Measurements from ENCODE around the gene TNPO1. TPM values are rescaled to one million over a fixed set of nuclear protein-coding genes. Genes with fewer than 3 reads are reported as not detected.

The TNPO1 gene
- total and polyA plus RNA-seq, 2 of the 13 experiments (the other 11 are each of a cell fraction or from before 2014, with no cell fraction given): 26.7 to 123 TPM

GRCh38 chr5:72847989-72848473 lies 31.6 kb downstream of the TNPO1 start (continued):
- TF ChIP-seq KMT2A (CRISPR knock-in tag; IDR thresholded peaks at IDR 0.05) (peak; percentile 93), ZNF446 (CRISPR knock-in tag; IDR thresholded peaks at IDR 0.05) (no peak), NFKBIZ (CRISPR knock-in tag; IDR thresholded peaks at IDR 0.05) (no peak), KLF9 (CRISPR knock-in tag; IDR thresholded peaks at IDR 0.05; ENCODE audit: low read depth) (no peak), ZNF816 (CRISPR knock-in tag; IDR thresholded peaks at IDR 0.05; ENCODE audit: borderline replicate concordance) (0 out of 2 replicates have a peak, but pooled peaks have one; percentile 63), SAP130 (CRISPR knock-in tag; IDR thresholded peaks at IDR 0.05; ENCODE audit: low read depth) (peak; percentile 86), SP140L (CRISPR knock-in tag; IDR thresholded peaks at IDR 0.05; ENCODE audit: borderline replicate concordance) (0 out of 2 replicates have a peak, but pooled peaks have one; percentile 31), CREM (IDR thresholded peaks at IDR 0.05) (peak; percentile 34; the same call in 1 of the 2 replicates), CREM (CRISPR knock-in tag; IDR thresholded peaks at IDR 0.05) (no peak), ZNF24 (IDR thresholded peaks at IDR 0.05) (no peak), SNAPC2 (CRISPR knock-in tag; IDR thresholded peaks at IDR 0.05) (0 out of 2 replicates have a peak, but pooled peaks have one; percentile 51), ZNF234 (CRISPR knock-in tag; conservative IDR thresholded peaks at IDR 0.05) (0 out of 2 replicates have a peak, but pooled peaks have one; percentile 79), ZNF570 (CRISPR knock-in tag; IDR thresholded peaks at IDR 0.05; ENCODE audit: borderline replicate concordance) (no peak), SP5 (CRISPR knock-in tag; IDR thresholded peaks at IDR 0.05; ENCODE audit: borderline replicate concordance, low read depth) (no peak), HOXA3 (CRISPR knock-in tag; IDR thresholded peaks at IDR 0.05) (no peak), PHF5A (CRISPR knock-in tag; IDR thresholded peaks at IDR 0.05; ENCODE audit: low read depth, unreplicated experiment) (no peak), MED1 (CRISPR knock-in tag; IDR thresholded peaks at IDR 0.05) (peak; percentile 55), KLF11 (CRISPR knock-in tag; IDR thresholded peaks at IDR 0.05) (peak; percentile 47; the same call in 1 of the 2 replicates), KDM3A (CRISPR knock-in tag; IDR thresholded peaks at IDR 0.05; ENCODE audit: low read depth) (peak; percentile 88; the same call in 1 of the 2 replicates), GLI4 (CRISPR knock-in tag; IDR thresholded peaks at IDR 0.05; ENCODE audit: borderline replicate concordance) (peak; percentile 31; the same call in 1 of the 2 replicates), MZF1 (CRISPR knock-in tag; IDR thresholded peaks at IDR 0.05; ENCODE audit: borderline replicate concordance) (no peak), ZNF10 (CRISPR knock-in tag; IDR thresholded peaks at IDR 0.05; ENCODE audit: borderline replicate concordance, low read depth) (no peak), NFRKB (IDR thresholded peaks at IDR 0.05) (no peak), CAMTA2 (CRISPR knock-in tag; IDR thresholded peaks at IDR 0.05; ENCODE audit: borderline replicate concordance) (no peak), HOXD1 (CRISPR knock-in tag; IDR thresholded peaks at IDR 0.05) (peak; percentile 70; the same call in 1 of the 2 replicates), ZNF605 (CRISPR knock-in tag; IDR thresholded peaks at IDR 0.05) (no peak), IRF2 (CRISPR knock-in tag; IDR thresholded peaks at IDR 0.05) (peak; percentile 79; the same call in 1 of the 2 replicates)
- TF ChIP-seq, protein P1, sequence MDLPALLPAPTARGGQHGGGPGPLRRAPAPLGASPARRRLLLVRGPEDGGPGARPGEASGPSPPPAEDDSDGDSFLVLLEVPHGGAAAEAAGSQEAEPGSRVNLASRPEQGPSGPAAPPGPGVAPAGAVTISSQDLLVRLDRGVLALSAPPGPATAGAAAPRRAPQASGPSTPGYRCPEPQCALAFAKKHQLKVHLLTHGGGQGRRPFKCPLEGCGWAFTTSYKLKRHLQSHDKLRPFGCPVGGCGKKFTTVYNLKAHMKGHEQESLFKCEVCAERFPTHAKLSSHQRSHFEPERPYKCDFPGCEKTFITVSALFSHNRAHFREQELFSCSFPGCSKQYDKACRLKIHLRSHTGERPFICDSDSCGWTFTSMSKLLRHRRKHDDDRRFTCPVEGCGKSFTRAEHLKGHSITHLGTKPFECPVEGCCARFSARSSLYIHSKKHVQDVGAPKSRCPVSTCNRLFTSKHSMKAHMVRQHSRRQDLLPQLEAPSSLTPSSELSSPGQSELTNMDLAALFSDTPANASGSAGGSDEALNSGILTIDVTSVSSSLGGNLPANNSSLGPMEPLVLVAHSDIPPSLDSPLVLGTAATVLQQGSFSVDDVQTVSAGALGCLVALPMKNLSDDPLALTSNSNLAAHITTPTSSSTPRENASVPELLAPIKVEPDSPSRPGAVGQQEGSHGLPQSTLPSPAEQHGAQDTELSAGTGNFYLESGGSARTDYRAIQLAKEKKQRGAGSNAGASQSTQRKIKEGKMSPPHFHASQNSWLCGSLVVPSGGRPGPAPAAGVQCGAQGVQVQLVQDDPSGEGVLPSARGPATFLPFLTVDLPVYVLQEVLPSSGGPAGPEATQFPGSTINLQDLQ (CRISPR knock-in tag; IDR thresholded peaks at IDR 0.05): peak; percentile 61; the same call in 1 of the 2 replicates
- TF ChIP-seq, protein P2, sequence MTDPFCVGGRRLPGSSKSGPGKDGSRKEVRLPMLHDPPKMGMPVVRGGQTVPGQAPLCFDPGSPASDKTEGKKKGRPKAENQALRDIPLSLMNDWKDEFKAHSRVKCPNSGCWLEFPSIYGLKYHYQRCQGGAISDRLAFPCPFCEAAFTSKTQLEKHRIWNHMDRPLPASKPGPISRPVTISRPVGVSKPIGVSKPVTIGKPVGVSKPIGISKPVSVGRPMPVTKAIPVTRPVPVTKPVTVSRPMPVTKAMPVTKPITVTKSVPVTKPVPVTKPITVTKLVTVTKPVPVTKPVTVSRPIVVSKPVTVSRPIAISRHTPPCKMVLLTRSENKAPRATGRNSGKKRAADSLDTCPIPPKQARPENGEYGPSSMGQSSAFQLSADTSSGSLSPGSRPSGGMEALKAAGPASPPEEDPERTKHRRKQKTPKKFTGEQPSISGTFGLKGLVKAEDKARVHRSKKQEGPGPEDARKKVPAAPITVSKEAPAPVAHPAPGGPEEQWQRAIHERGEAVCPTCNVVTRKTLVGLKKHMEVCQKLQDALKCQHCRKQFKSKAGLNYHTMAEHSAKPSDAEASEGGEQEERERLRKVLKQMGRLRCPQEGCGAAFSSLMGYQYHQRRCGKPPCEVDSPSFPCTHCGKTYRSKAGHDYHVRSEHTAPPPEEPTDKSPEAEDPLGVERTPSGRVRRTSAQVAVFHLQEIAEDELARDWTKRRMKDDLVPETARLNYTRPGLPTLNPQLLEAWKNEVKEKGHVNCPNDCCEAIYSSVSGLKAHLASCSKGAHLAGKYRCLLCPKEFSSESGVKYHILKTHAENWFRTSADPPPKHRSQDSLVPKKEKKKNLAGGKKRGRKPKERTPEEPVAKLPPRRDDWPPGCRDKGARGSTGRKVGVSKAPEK (CRISPR knock-in tag; IDR thresholded peaks at IDR 0.05; ENCODE audit: borderline replicate concordance): no peak
